ENCODE measurements around the gene CHN1. TPM values are rescaled to one million over a fixed set of nuclear protein-coding genes. Genes with fewer than 3 reads are reported as not detected.

Gene CHN1
- total RNA-seq, 4 donors from 2014 or later = 5.8 to 24.7 (median 9.3) TPM

GRCh38 chr2:174856447-174856846 lies 148.7 kb downstream of the CHN1 start:
- TF ChIP-seq, protein P1, sequence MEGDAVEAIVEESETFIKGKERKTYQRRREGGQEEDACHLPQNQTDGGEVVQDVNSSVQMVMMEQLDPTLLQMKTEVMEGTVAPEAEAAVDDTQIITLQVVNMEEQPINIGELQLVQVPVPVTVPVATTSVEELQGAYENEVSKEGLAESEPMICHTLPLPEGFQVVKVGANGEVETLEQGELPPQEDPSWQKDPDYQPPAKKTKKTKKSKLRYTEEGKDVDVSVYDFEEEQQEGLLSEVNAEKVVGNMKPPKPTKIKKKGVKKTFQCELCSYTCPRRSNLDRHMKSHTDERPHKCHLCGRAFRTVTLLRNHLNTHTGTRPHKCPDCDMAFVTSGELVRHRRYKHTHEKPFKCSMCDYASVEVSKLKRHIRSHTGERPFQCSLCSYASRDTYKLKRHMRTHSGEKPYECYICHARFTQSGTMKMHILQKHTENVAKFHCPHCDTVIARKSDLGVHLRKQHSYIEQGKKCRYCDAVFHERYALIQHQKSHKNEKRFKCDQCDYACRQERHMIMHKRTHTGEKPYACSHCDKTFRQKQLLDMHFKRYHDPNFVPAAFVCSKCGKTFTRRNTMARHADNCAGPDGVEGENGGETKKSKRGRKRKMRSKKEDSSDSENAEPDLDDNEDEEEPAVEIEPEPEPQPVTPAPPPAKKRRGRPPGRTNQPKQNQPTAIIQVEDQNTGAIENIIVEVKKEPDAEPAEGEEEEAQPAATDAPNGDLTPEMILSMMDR (IDR thresholded peaks at IDR 0.05; ENCODE audit: low read depth) = no peak

DNA sequence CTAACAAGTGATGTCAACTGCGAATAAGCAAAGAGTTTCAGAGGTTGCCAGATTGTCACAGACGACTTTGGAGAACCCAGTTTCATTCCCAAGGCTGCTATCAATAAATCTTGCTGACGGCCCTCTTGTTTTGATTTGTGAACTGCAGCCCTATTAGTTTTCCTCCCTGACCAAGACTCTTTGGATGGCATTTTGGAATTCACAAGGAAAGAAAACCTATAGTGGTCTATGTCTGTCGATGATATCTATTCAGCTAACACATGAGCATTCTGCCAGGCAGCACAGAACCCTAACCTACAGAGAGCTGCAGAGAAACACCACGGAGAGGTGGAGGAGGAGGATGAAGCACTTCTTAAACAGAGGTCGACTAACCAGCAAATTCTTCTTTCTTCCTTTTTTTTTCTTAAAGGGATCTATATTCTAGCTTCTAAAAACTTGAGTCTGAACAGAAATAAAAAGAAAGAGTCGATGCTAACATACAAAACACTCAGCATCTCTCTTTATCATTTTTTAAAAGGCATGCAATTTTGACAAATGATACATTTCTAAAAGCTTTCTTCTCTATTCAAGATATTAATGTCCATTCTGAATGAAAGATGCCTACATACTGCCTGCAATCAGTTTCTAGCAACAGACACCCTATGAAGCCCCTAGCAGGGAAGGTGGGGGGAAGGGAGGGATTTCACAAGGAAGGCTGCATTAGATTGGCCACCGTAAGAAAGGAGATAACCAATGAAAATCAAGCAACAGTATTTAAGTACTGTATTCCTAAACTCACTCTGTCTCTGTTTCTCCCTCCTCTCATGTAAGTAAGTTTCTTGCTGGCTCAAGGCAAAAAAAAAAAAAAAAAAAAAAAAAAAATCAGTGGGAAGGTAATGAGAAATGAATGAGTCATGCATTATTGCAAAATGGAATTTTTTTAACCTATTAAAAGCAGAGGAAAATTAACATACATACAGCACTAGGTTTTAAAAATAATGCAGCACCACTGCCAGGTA lies 157.9 kb downstream of the CHN1 start:
- TF ChIP-seq, protein P1 (IDR thresholded peaks at IDR 0.05; ENCODE audit: low read depth) = no peak

GRCh38 chr2:174846218-174846617 lies 159.0 kb downstream of the CHN1 start:
- TF ChIP-seq, protein P1 (IDR thresholded peaks at IDR 0.05; ENCODE audit: low read depth) = no peak

DNA sequence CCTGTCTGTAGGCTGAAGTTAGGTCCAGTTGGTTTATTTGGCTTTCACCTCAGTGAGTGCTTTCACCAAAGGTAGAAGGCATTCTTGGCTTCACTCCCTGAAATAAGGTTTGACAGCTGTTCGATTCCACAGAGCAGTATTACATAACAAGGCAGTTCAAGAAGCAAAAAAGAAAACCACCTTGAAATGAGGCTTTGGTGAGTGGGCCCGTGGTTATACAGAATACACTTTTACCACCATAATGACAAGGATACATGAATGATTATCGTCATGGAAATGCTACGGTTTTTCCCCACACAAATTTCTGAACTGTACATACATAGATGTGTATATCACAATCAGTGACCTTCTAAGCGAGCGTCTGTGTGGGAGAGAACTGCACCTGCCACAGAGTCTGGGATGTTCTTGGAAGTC lies 160.9 kb downstream of the CHN1 start:
- TF ChIP-seq, protein P1 (IDR thresholded peaks at IDR 0.05; ENCODE audit: low read depth) = no peak

DNA sequence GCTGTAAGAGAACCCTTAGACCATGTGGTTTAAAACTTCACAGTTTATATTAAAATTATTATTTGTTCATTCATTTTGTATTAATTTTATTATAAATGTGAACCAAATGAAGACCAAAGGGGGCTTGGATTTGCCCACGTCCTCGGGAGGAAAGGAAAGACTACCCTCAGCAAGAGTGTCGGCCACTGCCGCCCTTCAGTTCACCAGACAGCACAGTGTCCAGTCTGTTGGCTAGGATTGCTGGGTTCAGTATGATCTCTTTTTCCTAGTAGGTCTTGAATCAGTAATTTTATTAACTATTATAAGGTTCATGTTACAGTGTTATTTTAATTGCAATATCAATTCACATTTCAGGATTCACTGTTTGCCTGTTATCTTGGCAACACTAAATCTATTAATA lies 162.7 kb downstream of the CHN1 start:
- TF ChIP-seq, protein P1 (IDR thresholded peaks at IDR 0.05; ENCODE audit: low read depth) = no peak

- TF ChIP-seq, protein P1 (IDR thresholded peaks at IDR 0.05; ENCODE audit: low read depth) = no peak
Observed at GRCh38 chr2:174841936-174842335, 163.2 kb downstream of the CHN1 start.

GRCh38 chr2:174841350-174841749 lies 163.8 kb downstream of the CHN1 start:
- TF ChIP-seq, protein P1 (IDR thresholded peaks at IDR 0.05; ENCODE audit: low read depth) = no peak

All from subcutaneous adipose tissue (tissue), 4 donors.